ENCODE measurements around the gene SLC6A7.

SLC6A7 gene

GRCh38 chr5:150189728-150190502, at the start of gene SLC6A7:
Gene SLC6A7 (plus strand): TSS chr5:150190062. CDS start chr5:150190328, 266 bp downstream.
- ATAC-seq: no peak

GRCh38 chr5:150140830-150141229, 49.0 kb upstream of the SLC6A7 start:
- DNase-seq (no peak), ATAC-seq (no peak)

More at GRCh38 chr5:150189728-150190502, at the start of gene SLC6A7:
- DNase-seq: no peak

DNA sequence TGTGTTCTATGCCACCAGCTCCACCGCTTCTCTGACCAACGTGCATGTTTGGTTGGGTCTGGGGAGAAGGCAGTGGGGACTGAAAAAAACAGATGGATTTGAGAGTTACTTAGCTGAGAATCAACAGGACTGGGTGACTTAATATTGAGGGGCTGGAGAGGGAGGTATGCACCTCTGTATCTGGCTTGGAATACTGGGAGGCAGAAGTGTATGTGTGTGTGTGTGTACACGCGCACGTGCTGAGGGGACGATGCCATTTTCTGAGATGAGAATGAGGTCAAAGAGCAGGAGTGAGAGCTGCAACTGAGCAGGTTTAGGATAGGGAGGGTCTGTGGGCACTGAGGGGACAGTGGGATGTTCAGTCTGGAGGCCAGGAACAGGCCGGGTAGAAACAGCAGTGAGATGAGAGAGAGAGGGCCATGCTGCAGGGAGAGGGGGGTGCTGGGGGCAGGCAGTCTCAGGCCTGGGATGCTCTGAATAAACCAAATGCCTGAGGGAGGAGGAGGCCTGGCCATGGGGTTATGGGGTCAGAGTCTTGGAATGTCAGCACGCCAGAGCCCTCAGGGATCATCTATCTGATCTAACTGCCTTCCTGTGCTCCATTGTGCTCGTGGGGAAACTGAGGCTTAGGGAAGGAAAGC, 48.2 kb upstream of the SLC6A7 start:
- no peak for ATAC-seq
- DNase-seq: no peak

GRCh38 chr5:150142185-150142958, 47.5 kb upstream of the SLC6A7 start:
- DNase-seq (no peak), ATAC-seq (no peak)

DNA sequence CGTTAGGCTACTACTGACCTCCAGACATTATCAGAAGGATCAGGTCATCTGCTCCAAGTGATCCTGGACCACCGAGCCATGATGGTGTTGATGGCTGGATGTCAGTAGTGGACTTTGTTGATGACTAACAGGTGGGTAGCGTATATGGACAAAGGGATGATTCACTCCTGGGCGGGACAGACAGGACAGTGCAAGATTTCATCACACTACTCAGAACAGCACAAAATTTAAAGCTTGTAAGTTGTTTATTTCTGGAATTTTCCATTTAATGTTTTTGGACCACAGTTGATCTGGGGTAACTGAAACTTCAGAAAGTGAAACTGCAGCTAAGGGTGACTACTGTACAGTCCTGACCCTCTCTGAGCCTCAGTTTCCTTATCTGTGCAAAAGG, 46.9 kb upstream of the SLC6A7 start:
- DNase-seq (no peak), ATAC-seq (no peak)

DNA sequence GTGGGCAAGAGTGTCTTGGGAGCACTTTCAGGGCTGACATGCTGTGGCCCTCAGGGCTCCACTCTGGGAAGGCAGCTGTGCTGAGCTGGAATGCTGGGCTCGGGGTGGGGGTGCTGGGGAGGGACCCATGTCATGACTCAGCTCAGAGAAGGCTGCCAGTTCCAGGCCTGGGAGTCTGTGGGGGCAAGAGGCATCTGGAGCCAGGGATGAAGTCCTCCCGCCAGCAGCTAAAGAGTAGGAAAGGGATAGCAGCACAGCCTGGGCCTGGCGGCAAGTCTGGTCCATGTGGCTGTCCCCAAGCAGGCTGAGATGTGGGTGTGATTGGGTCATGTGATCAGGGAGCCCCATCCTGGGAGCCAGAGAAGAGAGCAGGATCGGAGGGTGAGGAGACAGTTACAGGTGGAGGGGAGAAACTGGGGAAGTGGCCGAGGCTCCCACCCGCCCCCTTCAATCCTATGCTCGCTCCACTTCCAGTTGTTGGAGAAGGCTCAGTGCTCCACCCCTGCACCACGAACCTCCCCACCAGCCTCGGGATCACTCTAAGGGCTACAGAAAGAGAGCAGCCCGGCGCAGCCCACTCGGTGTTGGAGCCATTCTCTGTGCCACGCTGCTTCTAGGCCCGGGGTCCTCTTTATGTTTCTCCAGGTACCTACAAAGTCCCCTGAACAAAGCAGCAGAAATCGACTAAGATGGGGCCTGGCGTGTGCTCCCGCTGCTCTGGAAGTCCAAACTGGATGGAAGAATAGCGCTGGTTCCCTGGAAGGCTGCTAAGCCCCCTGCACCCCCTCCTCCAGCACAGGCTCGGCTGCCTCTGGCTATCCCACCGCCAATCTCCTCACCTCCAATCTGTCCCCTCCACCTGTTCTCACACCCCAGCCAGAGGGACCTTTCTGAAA, 46.3 kb upstream of the SLC6A7 start:
- ATAC-seq (no peak), DNase-seq (no peak)

- ATAC-seq (no peak), DNase-seq (no peak)
These were observed 45.5 kb upstream of the SLC6A7 start for GRCh38 chr5:150144246-150144801.

DNA sequence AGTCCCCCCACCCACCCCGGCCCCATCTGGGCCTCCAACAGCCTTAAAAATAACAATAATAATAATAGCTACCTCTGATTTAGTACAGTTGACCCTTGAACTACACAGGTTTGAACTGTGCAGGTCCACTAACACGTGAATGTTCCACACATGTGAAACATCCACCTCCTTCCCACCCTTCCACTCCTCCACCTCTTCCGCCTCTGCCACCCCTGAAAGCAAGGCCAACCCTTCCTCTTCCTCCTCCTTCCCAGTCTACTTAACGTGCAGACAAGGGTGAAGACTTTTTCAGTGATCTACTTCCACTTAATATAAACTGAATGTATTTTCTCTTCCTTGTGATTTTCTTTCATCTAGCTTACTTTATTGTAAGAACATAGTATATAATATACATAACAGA, 45.0 kb upstream of the SLC6A7 start:
- DNase-seq: no peak
- no peak for ATAC-seq

- DNase-seq: no peak
- ATAC-seq: no peak
These were observed 43.6 kb upstream of the SLC6A7 start for GRCh38 chr5:150146235-150146634.

GRCh38 chr5:150146862-150147601, 42.8 kb upstream of the SLC6A7 start:
- no peak for DNase-seq
- no peak for ATAC-seq

- ATAC-seq (no peak), DNase-seq (no peak)
These were observed 42.2 kb upstream of the SLC6A7 start for GRCh38 chr5:150147670-150148069.

GRCh38 chr5:150148117-150148927, 41.5 kb upstream of the SLC6A7 start:
- ATAC-seq (no peak), DNase-seq (no peak)

GRCh38 chr5:150149618-150150017, 40.2 kb upstream of the SLC6A7 start:
- ATAC-seq: no peak
- DNase-seq: no peak

GRCh38 chr5:150152636-150153462, 37.0 kb upstream of the SLC6A7 start:
- ATAC-seq (no peak), DNase-seq (no peak)

DNA sequence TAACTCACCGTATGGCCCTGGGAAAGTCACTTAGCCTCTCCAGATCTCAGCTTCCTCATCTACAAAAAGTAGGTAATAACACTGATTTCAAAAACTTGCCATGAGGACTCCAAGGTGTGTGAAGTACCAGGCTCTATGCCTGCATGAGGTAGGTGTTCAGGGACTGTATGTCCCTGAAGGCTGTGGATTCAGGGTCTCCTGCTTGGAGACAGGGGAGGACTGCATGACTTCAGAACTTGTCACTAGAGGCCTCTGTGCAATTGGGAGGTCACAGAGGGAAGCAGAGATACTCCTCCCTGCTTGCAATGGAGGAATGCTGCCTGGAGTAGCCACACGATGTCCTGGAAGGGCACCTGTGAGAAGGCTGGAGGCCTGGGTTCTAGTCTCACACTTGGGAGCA, 36.4 kb upstream of the SLC6A7 start:
- DNase-seq (no peak), ATAC-seq (no peak)

GRCh38 chr5:150153957-150154617, 35.8 kb upstream of the SLC6A7 start:
- DNase-seq (no peak), ATAC-seq (no peak)

DNA sequence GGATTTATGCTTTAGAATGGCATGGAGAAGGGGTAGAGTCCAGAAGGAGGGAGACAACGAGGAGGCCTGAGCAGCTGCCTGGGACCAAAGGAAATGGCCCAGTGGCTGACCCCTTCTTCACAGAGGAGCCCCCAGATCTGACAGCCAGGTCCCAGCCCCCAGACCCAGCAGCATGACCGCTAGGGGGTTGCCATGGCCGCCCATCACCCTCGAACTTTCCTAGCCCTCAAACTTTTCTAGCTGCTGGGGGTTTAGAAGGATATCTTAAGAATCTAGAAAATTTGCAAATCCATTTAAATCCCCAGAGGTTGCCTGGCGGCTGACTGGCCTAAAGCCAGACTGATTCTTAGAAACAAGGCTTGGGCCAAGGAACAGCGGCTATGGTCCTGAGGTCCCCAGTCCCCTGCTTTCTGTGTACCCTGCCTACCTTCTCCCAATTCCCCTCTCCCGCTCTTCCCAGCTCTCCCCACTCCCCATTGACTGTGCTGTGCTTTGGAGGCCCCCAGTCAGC, 35.2 kb upstream of the SLC6A7 start:
- DNase-seq (no peak), ATAC-seq (no peak)

GRCh38 chr5:150155258-150156026, 34.4 kb upstream of the SLC6A7 start, which contains the start of gene PDGFRB:
Gene PDGFRB (minus strand): TSS chr5:150155845. CDS start chr5:150137047, 18,798 bp downstream.
- ATAC-seq: peak; percentile 54
- DNase-seq: peak; percentile 65
